Measurements from ENCODE around the gene SSTR4. TPM values are rescaled to one million over a fixed set of nuclear protein-coding genes. Genes with fewer than 3 reads are reported as not detected.

Gene SSTR4
- total RNA-seq, 1 experiment from 2014 or later = not detected

DNA sequence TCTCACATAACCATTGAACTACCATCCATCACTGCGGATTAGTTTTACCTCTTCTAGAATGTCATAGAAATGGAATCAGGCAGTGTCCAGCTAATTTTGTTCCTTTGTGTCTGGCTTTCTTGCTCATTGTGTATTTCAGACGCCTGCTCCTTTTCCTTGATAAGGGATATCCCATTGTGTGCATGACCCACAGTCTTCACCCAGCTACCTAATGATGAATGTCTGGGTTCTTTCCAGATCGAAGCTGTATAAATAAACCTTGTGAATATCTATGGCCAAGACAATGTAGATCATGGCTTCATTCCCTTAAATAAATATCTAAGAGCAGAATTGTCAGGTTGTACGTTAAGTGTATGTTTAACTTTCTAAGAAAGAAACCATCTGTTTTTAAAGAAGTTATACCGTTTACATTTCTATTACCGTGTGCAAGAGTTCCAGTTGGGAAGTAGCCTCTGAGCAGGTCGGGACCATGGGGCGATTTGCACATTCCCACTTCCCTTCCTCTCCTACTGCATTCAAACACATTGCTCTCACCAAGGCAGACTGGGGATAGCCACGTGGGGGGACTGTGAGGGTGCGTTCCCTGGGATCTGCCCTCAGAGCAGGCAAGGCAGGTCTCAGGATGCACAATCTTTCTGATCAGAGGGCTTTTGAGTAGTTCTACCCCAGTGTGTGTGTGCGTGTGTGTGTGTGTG is 37.9 kb downstream of the SSTR4 start:
- intact Hi-C loops (cut with micrococcal nuclease; ENCODE audit: unreplicated experiment) = no loop called here
- POLR2A ChIA-PET (ENCODE audit: unreplicated experiment) = no interaction called here

DNA sequence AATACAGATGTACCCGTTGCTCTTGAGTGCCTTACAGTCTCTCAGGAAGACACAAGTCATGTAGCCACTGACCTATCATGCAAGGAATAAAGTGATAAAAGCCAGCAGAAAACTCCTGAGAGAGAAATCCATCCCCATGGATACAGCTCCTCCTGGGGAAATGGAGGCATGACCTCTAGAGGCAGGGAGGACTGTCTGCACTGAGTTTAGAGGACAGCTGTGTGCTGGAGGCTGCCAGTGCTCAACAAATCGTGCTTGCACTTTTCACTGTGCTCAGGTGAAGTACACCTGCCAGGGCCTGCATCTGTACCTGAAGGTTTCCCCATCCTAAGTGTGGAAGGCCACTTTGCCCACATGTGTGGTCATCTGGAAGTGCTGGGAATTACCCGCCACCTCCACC is 38.9 kb downstream of the SSTR4 start:
- intact Hi-C loops (cut with micrococcal nuclease; ENCODE audit: unreplicated experiment) = no loop called here
- Histone ChIP-seq H2AFZ (no peak overlapping the region), H3F3A (ENCODE audit: insufficient read depth, low read depth) (no peaks in the 10 kb centered on the region), H3K9me3 (ENCODE audit: insufficient read depth, low read depth) (no peaks in the 10 kb centered on the region), H3K9me2 (ENCODE audit: insufficient read depth) (no peaks in the 10 kb centered on the region), H3K4me3 (no peak overlapping the region), H3K4me2 (no peak overlapping the region), H3K4me1 (replicated peaks; ENCODE audit: insufficient read depth) (no peaks in the 10 kb centered on the region), H3K36me3 (ENCODE audit: low read depth) (no peaks in the 10 kb centered on the region), H3K79me2 (ENCODE audit: low read depth) (no peaks in the 10 kb centered on the region), H4K20me1 (ENCODE audit: insufficient read depth) (no peaks in the 10 kb centered on the region), H3K27me3 (ENCODE audit: insufficient read depth, low read depth) (no peaks in the 10 kb centered on the region), H3K27ac (no peak overlapping the region)
- CTCF ChIA-PET = no interaction called here
- POLR2A ChIA-PET (ENCODE audit: unreplicated experiment) = no interaction called here
- no TSS peak for BruUV-seq (replicated peaks)
- DNase-seq = no peak
- TF ChIP-seq, protein P1, sequence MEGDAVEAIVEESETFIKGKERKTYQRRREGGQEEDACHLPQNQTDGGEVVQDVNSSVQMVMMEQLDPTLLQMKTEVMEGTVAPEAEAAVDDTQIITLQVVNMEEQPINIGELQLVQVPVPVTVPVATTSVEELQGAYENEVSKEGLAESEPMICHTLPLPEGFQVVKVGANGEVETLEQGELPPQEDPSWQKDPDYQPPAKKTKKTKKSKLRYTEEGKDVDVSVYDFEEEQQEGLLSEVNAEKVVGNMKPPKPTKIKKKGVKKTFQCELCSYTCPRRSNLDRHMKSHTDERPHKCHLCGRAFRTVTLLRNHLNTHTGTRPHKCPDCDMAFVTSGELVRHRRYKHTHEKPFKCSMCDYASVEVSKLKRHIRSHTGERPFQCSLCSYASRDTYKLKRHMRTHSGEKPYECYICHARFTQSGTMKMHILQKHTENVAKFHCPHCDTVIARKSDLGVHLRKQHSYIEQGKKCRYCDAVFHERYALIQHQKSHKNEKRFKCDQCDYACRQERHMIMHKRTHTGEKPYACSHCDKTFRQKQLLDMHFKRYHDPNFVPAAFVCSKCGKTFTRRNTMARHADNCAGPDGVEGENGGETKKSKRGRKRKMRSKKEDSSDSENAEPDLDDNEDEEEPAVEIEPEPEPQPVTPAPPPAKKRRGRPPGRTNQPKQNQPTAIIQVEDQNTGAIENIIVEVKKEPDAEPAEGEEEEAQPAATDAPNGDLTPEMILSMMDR (conservative IDR thresholded peaks at IDR 0.05) = no peak
- no peak for TF ChIP-seq EZH2 (IDR thresholded peaks at IDR 0.05; ENCODE audit: low read depth)

More for the DNA sequence above, 37.9 kb downstream of the SSTR4 start:
- no peak overlapping the region for H3K4me2 ChIP-seq
- no peaks in the 10 kb centered on the region for H3K36me3 ChIP-seq (ENCODE audit: low read depth)
- H2AFZ ChIP-seq = no peak overlapping the region
- H3K4me3 ChIP-seq = no peak overlapping the region
- no peak for DNase-seq
- no peaks in the 10 kb centered on the region for H4K20me1 ChIP-seq (ENCODE audit: insufficient read depth)
- no peak overlapping the region for H3K27ac ChIP-seq
- H3F3A ChIP-seq (ENCODE audit: insufficient read depth, low read depth) = no peaks in the 10 kb centered on the region
- H3K9me2 ChIP-seq (ENCODE audit: insufficient read depth) = no peaks in the 10 kb centered on the region
- no peaks in the 10 kb centered on the region for H3K27me3 ChIP-seq (ENCODE audit: insufficient read depth, low read depth)
- no TSS peak for BruUV-seq (replicated peaks)
- no peaks in the 10 kb centered on the region for H3K79me2 ChIP-seq (ENCODE audit: low read depth)
- H3K4me1 ChIP-seq (replicated peaks; ENCODE audit: insufficient read depth) = no peaks in the 10 kb centered on the region
- no peak for TF ChIP-seq EZH2 (IDR thresholded peaks at IDR 0.05; ENCODE audit: low read depth)
- TF ChIP-seq, protein P1 (conservative IDR thresholded peaks at IDR 0.05) = no peak
- no peaks in the 10 kb centered on the region for H3K9me3 ChIP-seq (ENCODE audit: insufficient read depth, low read depth)
- CTCF ChIA-PET = no interaction called here

DNA sequence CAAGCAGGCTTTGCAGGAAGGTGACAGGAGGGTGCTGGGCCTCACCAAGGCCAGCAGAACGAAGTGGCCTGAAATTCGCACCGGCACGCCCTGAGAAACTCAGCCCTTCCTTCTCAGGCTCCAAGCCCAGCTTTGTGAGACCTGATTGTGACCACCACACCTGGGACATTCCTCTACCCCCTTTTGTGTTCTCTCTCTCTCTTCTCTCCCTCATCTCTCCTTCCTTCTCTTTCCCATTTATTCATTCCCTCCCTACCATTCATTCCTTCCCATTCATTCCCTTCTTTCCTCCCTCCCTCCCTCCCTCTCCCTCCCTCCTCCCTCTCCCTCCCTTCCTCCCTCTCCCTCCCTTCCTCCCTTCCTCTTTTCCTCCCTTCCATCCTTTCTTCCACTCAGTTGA is 42.2 kb downstream of the SSTR4 start:
- Histone ChIP-seq H3K9me2 (ENCODE audit: insufficient read depth) (no peaks in the 10 kb centered on the region), H3K27me3 (ENCODE audit: insufficient read depth, low read depth) (no peaks in the 10 kb centered on the region), H4K20me1 (ENCODE audit: insufficient read depth) (no peaks in the 10 kb centered on the region), H3K9me3 (ENCODE audit: insufficient read depth, low read depth) (no peaks in the 10 kb centered on the region), H3K27ac (no peak overlapping the region), H3K4me2 (no peak overlapping the region), H3K36me3 (ENCODE audit: low read depth) (no peaks in the 10 kb centered on the region), H3K4me1 (replicated peaks; ENCODE audit: insufficient read depth) (no peaks in the 10 kb centered on the region), H2AFZ (no peak overlapping the region), H3K79me2 (ENCODE audit: low read depth) (no peaks in the 10 kb centered on the region), H3F3A (ENCODE audit: insufficient read depth, low read depth) (no peaks in the 10 kb centered on the region), H3K4me3 (no peak overlapping the region)
- CTCF ChIA-PET = no interaction called here
- intact Hi-C loops (cut with micrococcal nuclease; ENCODE audit: unreplicated experiment) = no loop called here
- no peak for DNase-seq
- no TSS peak for BruUV-seq (replicated peaks)
- POLR2A ChIA-PET (ENCODE audit: unreplicated experiment) = no interaction called here
- TF ChIP-seq, protein P1 (conservative IDR thresholded peaks at IDR 0.05) = no peak
- no peak for TF ChIP-seq EZH2 (IDR thresholded peaks at IDR 0.05; ENCODE audit: low read depth)

All from PC-9 (cell line).